ENCODE measurements around the gene CA6. TPM values are rescaled to one million over a fixed set of nuclear protein-coding genes. Genes with fewer than 3 reads are reported as not detected.

Gene CA6
- total and polyA plus RNA-seq, 2 donors (not counting 1 experiment from before 2014, with no cell fraction given): not detected

GRCh38 chr1:8939000-8939265 is 6.7 kb upstream of the CA6 start:
- no peaks in the 10 kb centered on the region for H3K4me1 Mint-ChIP-seq
- H3K27me3 ChIP-seq (replicated peaks in 1 of 4; ENCODE audit: control extremely low read depth in 1 of 4, control insufficient read depth in 3 of 4, insufficient read depth in 4 of 4, low read length in 3 of 4): no peaks in the 10 kb centered on the region
- H3K27ac ChIP-seq (ENCODE audit: low read length in 2 of 2): no peak overlapping the region
- CTCF ChIA-PET: no interaction called here
- intact Hi-C loops (cut with micrococcal nuclease): no loop called here
- H3K9ac ChIP-seq (ENCODE audit: low read length): no peak overlapping the region
- ATAC-seq (ENCODE audit: low read depth) (no peak), DNase-seq (no peak)
- H3K4me1 ChIP-seq (ENCODE audit: control insufficient read depth in 2 of 2, insufficient read depth in 2 of 2, low read length in 2 of 2): no peaks in the 10 kb centered on the region
- peaks cover 27% of the 10 kb centered on the region for H3K27me3 Mint-ChIP-seq
- H3K79me2 ChIP-seq (ENCODE audit: control insufficient read depth, insufficient read depth, low read length): no peaks in the 10 kb centered on the region
- no peak overlapping the region for H3K4me3 Mint-ChIP-seq
- no peak for TF ChIP-seq CTCF (IDR thresholded peaks at IDR 0.05)
- no peak for TF ChIP-seq EZH2 (IDR thresholded peaks at IDR 0.05; ENCODE audit: borderline replicate concordance, insufficient read depth, low read depth, low read length, poor library complexity, severe bottlenecking)
- H3K27ac Mint-ChIP-seq: no peak overlapping the region
- no peak overlapping the region for H3K4me2 ChIP-seq (replicated peaks; ENCODE audit: low read depth, low read length, poor library complexity, severe bottlenecking)
- H3K9me3 Mint-ChIP-seq (ENCODE audit: insufficient read depth): no peaks in the 10 kb centered on the region
- H2AFZ ChIP-seq (ENCODE audit: insufficient read depth, low read depth, low read length, poor library complexity, severe bottlenecking): no peak overlapping the region
- no peaks in the 10 kb centered on the region for H3K9me3 ChIP-seq (ENCODE audit: control extremely low read depth in 1 of 3, control insufficient read depth in 2 of 3, insufficient read depth in 1 of 3, low read length in 2 of 3)
- no peaks in the 10 kb centered on the region for H3K36me3 ChIP-seq (replicated peaks in 1 of 2; ENCODE audit: control extremely low read depth in 1 of 2, control insufficient read depth in 1 of 2, extremely low read depth in 1 of 2, insufficient read depth in 2 of 2, low read length in 1 of 2)
- WGBS (ENCODE audit: insufficient coverage): 100% methylated on average over 2 of the region's 2 CpGs
- no peak overlapping the region for H3K4me3 ChIP-seq (ENCODE audit: control extremely low read depth in 1 of 5, extremely low read depth in 1 of 5, insufficient read depth in 1 of 5, low read depth in 2 of 5, low read length in 4 of 5)
- no peaks in the 10 kb centered on the region for H4K20me1 ChIP-seq (ENCODE audit: control insufficient read depth, insufficient read depth, low read length, poor library complexity, severe bottlenecking)
- POLR2A ChIA-PET: no interaction called here

- no peak overlapping the region for H3K4me2 ChIP-seq (replicated peaks; ENCODE audit: low read depth, low read length, poor library complexity, severe bottlenecking)
- H3K4me1 Mint-ChIP-seq: no peaks in the 10 kb centered on the region
- CTCF ChIA-PET: no interaction called here
These were observed 6.2 kb upstream of the CA6 start for GRCh38 chr1:8939362-8939995.

More at GRCh38 chr1:8939362-8939995, 6.2 kb upstream of the CA6 start:
- Histone ChIP-seq H3K9ac (ENCODE audit: low read length) (no peak overlapping the region), H3K9me3 (ENCODE audit: control extremely low read depth in 1 of 3, control insufficient read depth in 2 of 3, insufficient read depth in 1 of 3, low read length in 2 of 3) (no peaks in the 10 kb centered on the region), H4K20me1 (ENCODE audit: control insufficient read depth, insufficient read depth, low read length, poor library complexity, severe bottlenecking) (no peaks in the 10 kb centered on the region), H3K79me2 (ENCODE audit: control insufficient read depth, insufficient read depth, low read length) (no peaks in the 10 kb centered on the region), H3K36me3 (replicated peaks in 1 of 2; ENCODE audit: control extremely low read depth in 1 of 2, control insufficient read depth in 1 of 2, extremely low read depth in 1 of 2, insufficient read depth in 2 of 2, low read length in 1 of 2) (no peaks in the 10 kb centered on the region), H3K27ac (ENCODE audit: low read length in 2 of 2) (no peak overlapping the region), H2AFZ (ENCODE audit: insufficient read depth, low read depth, low read length, poor library complexity, severe bottlenecking) (no peak overlapping the region), H3K4me3 (ENCODE audit: control extremely low read depth in 1 of 5, extremely low read depth in 1 of 5, insufficient read depth in 1 of 5, low read depth in 2 of 5, low read length in 4 of 5) (no peak overlapping the region), H3K27me3 (replicated peaks in 1 of 4; ENCODE audit: control extremely low read depth in 1 of 4, control insufficient read depth in 3 of 4, insufficient read depth in 4 of 4, low read length in 3 of 4) (no peaks in the 10 kb centered on the region), H3K4me1 (ENCODE audit: control insufficient read depth in 2 of 2, insufficient read depth in 2 of 2, low read length in 2 of 2) (no peaks in the 10 kb centered on the region)
- Mint-ChIP-seq H3K27me3 (peaks cover 27% of the 10 kb centered on the region), H3K9me3 (ENCODE audit: insufficient read depth) (no peaks in the 10 kb centered on the region), H3K27ac (no peak overlapping the region), H3K4me3 (no peak overlapping the region)
- intact Hi-C loops (cut with micrococcal nuclease): no loop called here
- 75% methylated on average over 4 of the region's 6 CpGs for WGBS (ENCODE audit: insufficient coverage)
- no peak for DNase-seq
- POLR2A ChIA-PET: no interaction called here
- no peak for ATAC-seq (ENCODE audit: low read depth)
- TF ChIP-seq EZH2 (IDR thresholded peaks at IDR 0.05; ENCODE audit: borderline replicate concordance, insufficient read depth, low read depth, low read length, poor library complexity, severe bottlenecking) (no peak), CTCF (IDR thresholded peaks at IDR 0.05) (no peak)
